GM12878 (cell line): ENCODE data around the gene POU6F2.

Source experiments
- CBX3 ChIP-seq: fragments of 200-600 bp; sonication (generic); IDR thresholded peaks from 2 replicates; pipeline ENCODE4 v1.6.1; 2016; ENCODE audit warnings: low read depth, borderline replicate concordance
- EP300 ChIP-seq, 2 experiments: fragments of 150-350 bp in 1 of 2; IDR thresholded peaks; 2 replicates each; pipeline ENCODE4 v1.6.1; 2011 to 2012; ENCODE audit warnings: low read depth in 2 of 2, low read length in 2 of 2, borderline replicate concordance in 1 of 2, improper control_type of control experiment in 1 of 2, inconsistent platforms in 1 of 2; ENCODE audit not compliant: control insufficient read depth in 1 of 2
- EZH2 ChIP-seq: IDR thresholded peaks from 2 replicates; pipeline ENCODE4 v1.6.1; 2012; ENCODE audit warnings: low read depth, mild to moderate bottlenecking, control low read depth, inconsistent platforms, low read length, borderline replicate concordance; ENCODE audit not compliant: control insufficient read depth
- KDM1A ChIP-seq: fragments of 200-600 bp; sonication (generic); IDR thresholded peaks from 2 replicates; pipeline ENCODE4 v1.6.1; 2016; ENCODE audit warnings: borderline replicate concordance
- POLR2A ChIP-seq: IDR thresholded peaks from 2 replicates; pipeline ENCODE4 v1.6.1; 2011; ENCODE audit warnings: low read depth, mild to moderate bottlenecking, low read length
- TF ChIP-seq, protein P1 (sequence below): fragments of 150-350 bp; IDR thresholded peaks from 2 replicates; pipeline ENCODE4 v1.6.1; 2016; ENCODE audit warnings: low read depth, low read length
- TF ChIP-seq, protein P2 (sequence below): IDR thresholded peaks from 2 replicates; pipeline ENCODE4 v1.6.1; 2012; ENCODE audit warnings: low read length, inconsistent platforms

DNA sequence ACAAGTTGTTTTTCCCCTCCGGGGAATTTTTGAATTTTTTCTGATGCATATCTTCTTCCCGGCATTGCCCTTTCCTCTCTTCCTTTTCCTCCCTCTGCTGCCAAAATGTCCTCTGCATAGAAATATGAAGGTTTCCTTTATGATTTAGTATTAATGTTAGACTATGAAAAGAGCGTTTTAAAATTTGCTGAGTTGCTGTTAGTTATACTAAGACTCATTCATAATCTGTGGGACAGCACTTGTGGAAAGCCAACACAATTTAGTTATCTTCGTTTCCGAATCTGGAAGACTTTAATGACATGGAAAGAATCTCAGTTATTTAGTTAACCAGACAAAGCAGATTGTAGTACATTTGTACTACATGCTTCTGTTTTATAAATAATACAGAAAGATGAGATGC is 25.0 kb downstream of the POU6F2 start:
- TF ChIP-seq, protein P1, sequence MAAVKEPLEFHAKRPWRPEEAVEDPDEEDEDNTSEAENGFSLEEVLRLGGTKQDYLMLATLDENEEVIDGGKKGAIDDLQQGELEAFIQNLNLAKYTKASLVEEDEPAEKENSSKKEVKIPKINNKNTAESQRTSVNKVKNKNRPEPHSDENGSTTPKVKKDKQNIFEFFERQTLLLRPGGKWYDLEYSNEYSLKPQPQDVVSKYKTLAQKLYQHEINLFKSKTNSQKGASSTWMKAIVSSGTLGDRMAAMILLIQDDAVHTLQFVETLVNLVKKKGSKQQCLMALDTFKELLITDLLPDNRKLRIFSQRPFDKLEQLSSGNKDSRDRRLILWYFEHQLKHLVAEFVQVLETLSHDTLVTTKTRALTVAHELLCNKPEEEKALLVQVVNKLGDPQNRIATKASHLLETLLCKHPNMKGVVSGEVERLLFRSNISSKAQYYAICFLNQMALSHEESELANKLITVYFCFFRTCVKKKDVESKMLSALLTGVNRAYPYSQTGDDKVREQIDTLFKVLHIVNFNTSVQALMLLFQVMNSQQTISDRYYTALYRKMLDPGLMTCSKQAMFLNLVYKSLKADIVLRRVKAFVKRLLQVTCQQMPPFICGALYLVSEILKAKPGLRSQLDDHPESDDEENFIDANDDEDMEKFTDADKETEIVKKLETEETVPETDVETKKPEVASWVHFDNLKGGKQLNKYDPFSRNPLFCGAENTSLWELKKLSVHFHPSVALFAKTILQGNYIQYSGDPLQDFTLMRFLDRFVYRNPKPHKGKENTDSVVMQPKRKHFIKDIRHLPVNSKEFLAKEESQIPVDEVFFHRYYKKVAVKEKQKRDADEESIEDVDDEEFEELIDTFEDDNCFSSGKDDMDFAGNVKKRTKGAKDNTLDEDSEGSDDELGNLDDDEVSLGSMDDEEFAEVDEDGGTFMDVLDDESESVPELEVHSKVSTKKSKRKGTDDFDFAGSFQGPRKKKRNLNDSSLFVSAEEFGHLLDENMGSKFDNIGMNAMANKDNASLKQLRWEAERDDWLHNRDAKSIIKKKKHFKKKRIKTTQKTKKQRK = no peak
- TF ChIP-seq POLR2A = no peak
- no peak for TF ChIP-seq CBX3
- TF ChIP-seq, protein P2, sequence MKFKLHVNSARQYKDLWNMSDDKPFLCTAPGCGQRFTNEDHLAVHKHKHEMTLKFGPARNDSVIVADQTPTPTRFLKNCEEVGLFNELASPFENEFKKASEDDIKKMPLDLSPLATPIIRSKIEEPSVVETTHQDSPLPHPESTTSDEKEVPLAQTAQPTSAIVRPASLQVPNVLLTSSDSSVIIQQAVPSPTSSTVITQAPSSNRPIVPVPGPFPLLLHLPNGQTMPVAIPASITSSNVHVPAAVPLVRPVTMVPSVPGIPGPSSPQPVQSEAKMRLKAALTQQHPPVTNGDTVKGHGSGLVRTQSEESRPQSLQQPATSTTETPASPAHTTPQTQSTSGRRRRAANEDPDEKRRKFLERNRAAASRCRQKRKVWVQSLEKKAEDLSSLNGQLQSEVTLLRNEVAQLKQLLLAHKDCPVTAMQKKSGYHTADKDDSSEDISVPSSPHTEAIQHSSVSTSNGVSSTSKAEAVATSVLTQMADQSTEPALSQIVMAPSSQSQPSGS = no peak
- TF ChIP-seq KDM1A = no peak
- no peak for TF ChIP-seq EP300 (IDR thresholded peaks at IDR 0.05; ENCODE audit: borderline replicate concordance in 1 of 2, control insufficient read depth in 1 of 2, low read depth in 2 of 2, low read length in 2 of 2)
- TF ChIP-seq EZH2 = no peak
